GM12878 (cell line): Measurements from ENCODE around the gene YBEY. TPM values are rescaled to one million over a fixed set of nuclear protein-coding genes. Genes with fewer than 3 reads are reported as not detected.

ENCODE experiments used
- ATAC-seq: fragments of 200-7000 bp; cut with Tn5 transposase; 3 replicates; pipeline ENCODE4 v1.9.1; 2020; ENCODE audit warnings: mild to moderate bottlenecking, moderate library complexity
- BruUV-seq: library from RNA; stranded (reverse); fragments of 400-500 nt; replicated peaks from 2 replicates; lab custom pipeline; 2021; lab: Mats Ljungman, UMichigan
- CTCF ChIA-PET: fragments of 300-600 bp; sonication (Branson Sonifier 250); formaldehyde crosslinking; extraction: SDS; loops from one replicate; lab custom pipeline; 2021; ENCODE audit warnings: inconsistent platforms; lab: Yijun Ruan, JAX
- POLR2A ChIA-PET: fragments of 350-600 bp; formaldehyde crosslinking; extraction: SDS; loops from one replicate; lab custom pipeline; 2021; ENCODE audit warnings: inconsistent platforms; lab: Charles Lee
- RAD21 ChIA-PET: fragments of 300-600 bp; sonication (Branson Sonifier 250); formaldehyde crosslinking; loops from one replicate; lab custom pipeline; 2023; ENCODE audit warnings: antibody characterized with exemption; ENCODE audit not compliant: unreplicated experiment; lab: Charles Lee
- SMC1A ChIA-PET: fragments of 300-600 bp; sonication (Branson Sonifier 250); formaldehyde crosslinking; loops from one replicate; lab custom pipeline; 2023; ENCODE audit not compliant: unreplicated experiment, uncharacterized antibody; lab: Charles Lee
- DNase-seq: peaks from one replicate; pipeline ENCODE4 v3.0.0-alpha.2; 2011; ENCODE audit warnings: low read depth, low spot score
- FAIRE-seq: peaks from 3 replicates; lab custom pipeline; 2011; peaks lifted over from hg19 to GRCh38; lab: Jason Lieb, UNC
- H2AFZ ChIP-seq: 2 replicates; pipeline ENCODE4 v1.6.0; 2011; ENCODE audit warnings: low read depth, low read length, control low read depth; ENCODE audit not compliant: control insufficient read depth
- H3K27ac ChIP-seq: 2 replicates; pipeline ENCODE4 v1.5.1; 2011; ENCODE audit warnings: control low read depth; ENCODE audit not compliant: control insufficient read depth, insufficient read depth
- H3K27me3 ChIP-seq, 2 experiments: replicated peaks in 1 of 2; 2 replicates each; pipeline versions ENCODE4 v1.6.0 to v1.6.1; 2011; ENCODE audit warnings: low read length in 1 of 2; ENCODE audit not compliant: control insufficient read depth in 2 of 2, insufficient read depth in 2 of 2
- H3K36me3 ChIP-seq, 2 experiments: 2 replicates each; pipeline ENCODE4 v1.5.1; 2011; ENCODE audit warnings: low read length in 1 of 2; ENCODE audit not compliant: control insufficient read depth in 2 of 2, insufficient read depth in 2 of 2
- H3K4me1 ChIP-seq: 2 replicates; pipeline ENCODE4 v1.6.1; 2011; ENCODE audit warnings: mild to moderate bottlenecking, low read length, moderate library complexity, mixed read lengths; ENCODE audit not compliant: control insufficient read depth, insufficient read depth
- H3K4me2 ChIP-seq: 2 replicates; pipeline ENCODE4 v1.6.0; 2011; ENCODE audit warnings: control low read depth; ENCODE audit not compliant: control insufficient read depth, insufficient read depth
- H3K4me3 ChIP-seq: fragments of 200-600 bp; sonication (generic); 2 replicates; pipeline ENCODE4 v1.5.1; 2016
- H3K79me2 ChIP-seq: 2 replicates; pipeline ENCODE4 v1.6.0; 2011; ENCODE audit warnings: low read length; ENCODE audit not compliant: control insufficient read depth, insufficient read depth
- H3K9ac ChIP-seq: 2 replicates; pipeline ENCODE4 v1.8.0; 2011; ENCODE audit warnings: low read length, control low read depth, mixed read lengths; ENCODE audit not compliant: control insufficient read depth, insufficient read depth
- H3K9me3 ChIP-seq: replicated peaks from 3 replicates; pipeline ENCODE4 v1.5.1; 2011; ENCODE audit warnings: mild to moderate bottlenecking, low read length; ENCODE audit not compliant: control insufficient read depth, insufficient read depth
- H4K20me1 ChIP-seq: 2 replicates; pipeline ENCODE4 v1.6.0; 2011; ENCODE audit not compliant: control insufficient read depth, insufficient read depth
- CBX5 ChIP-seq: sonication (generic); IDR thresholded peaks from 2 replicates; pipeline ENCODE4 v1.6.1; 2016; ENCODE audit warnings: low read depth, moderate library complexity, mild to moderate bottlenecking, inconsistent platforms
- E2F8 ChIP-seq: fragments of 450-650 bp; IDR thresholded peaks from 2 replicates; pipeline ENCODE4 v1.6.1; 2018; ENCODE audit warnings: mild to moderate bottlenecking, low read depth, moderate library complexity; ENCODE audit not compliant: partially characterized antibody
- KLF5 ChIP-seq: fragments of 450-650 bp; IDR thresholded peaks from 2 replicates; pipeline ENCODE4 v1.6.1; 2014; ENCODE audit warnings: mild to moderate bottlenecking; ENCODE audit not compliant: partially characterized antibody
- NKRF ChIP-seq: fragments of 450-650 bp; conservative IDR thresholded peaks from 2 replicates; pipeline ENCODE4 v1.6.1; 2017; ENCODE audit warnings: mild to moderate bottlenecking, moderate library complexity
- PKNOX1 ChIP-seq: fragments of 450-650 bp; IDR thresholded peaks from 2 replicates; pipeline ENCODE4 v1.6.1; 2016; ENCODE audit warnings: mild to moderate bottlenecking
- RAD21 ChIP-seq: IDR thresholded peaks from 2 replicates; pipeline ENCODE4 v1.6.1; 2011; ENCODE audit warnings: mild to moderate bottlenecking, low read depth, low read length, moderate library complexity; ENCODE audit not compliant: insufficient read depth
- SIX5 ChIP-seq: IDR thresholded peaks from 2 replicates; pipeline ENCODE4 v1.6.1; 2011; ENCODE audit warnings: mild to moderate bottlenecking, low read depth, low read length, moderate library complexity; ENCODE audit not compliant: severe bottlenecking
- SKIL ChIP-seq: fragments of 450-650 bp; IDR thresholded peaks from 2 replicates; pipeline ENCODE4 v1.6.1; 2017; ENCODE audit warnings: mild to moderate bottlenecking, low read depth, inconsistent platforms; ENCODE audit not compliant: poor library complexity, severe bottlenecking
- SP1 ChIP-seq: IDR thresholded peaks from one replicate; pipeline ENCODE4 v1.6.1; 2011; ENCODE audit warnings: low read depth, low read length
- ZNF217 ChIP-seq: fragments of 450-650 bp; IDR thresholded peaks from 2 replicates; pipeline ENCODE4 v1.6.1; 2017; ENCODE audit warnings: antibody characterized with exemption, mild to moderate bottlenecking
- WGBS: methylation state at CpG from one replicate; pipeline ENCODE4 v1.1.6; 2016; ENCODE audit warnings: low lambda C conversion rate; ENCODE audit not compliant: insufficient replicate concordance, insufficient coverage; ENCODE audit errors: missing lambda C conversion rate; 5-methylcytosine and 5-hydroxymethylcytosine counted together
- in situ Hi-C: fragments of 300-500 bp; cut with MboI; formaldehyde crosslinking; loops from 9 replicates; pipeline ENCODE4 v1.14.3; 2018; ENCODE audit warnings: mixed read lengths
- intact Hi-C: fragments of 100-400 bp; cut with micrococcal nuclease; formaldehyde crosslinking; loops from one replicate; pipeline ENCODE4 v1.14.2; 2022; ENCODE audit not compliant: unreplicated experiment
- polyA plus RNA-seq, 11 experiments: library from polyadenylated mRNA; depleted of rRNA in 4 of 11; unstranded in 6 of 11; stranded (reverse) in 5 of 11; fragments of >200 nt; fragmentation: Nextera tagmentation in 4 of 11; fragmentation: Illumina TruSeq in 1 of 11; extraction: Ambion mirVana in 4 of 11; extraction: Trizol in 1 of 11; gene quantifications; 1 replicate in 1 of 11; 2 replicates in 10 of 11; pipeline versions ENCODE4 v1.2.1 to v1.2.3, GENCODE V29; 2011 to 2016; ENCODE audit warnings: inconsistent platforms in 2 of 11, missing spikeins in 2 of 11, low read depth in 1 of 11
- total RNA-seq, 4 experiments: library from RNA; depleted of rRNA in 3 of 4; stranded (reverse); fragments of >200 nt in 3 of 4; fragmentation: Illumina TruSeq in 1 of 4; extraction: Trizol in 1 of 4; gene quantifications; 2 replicates each; pipeline versions ENCODE4 v1.2.1 to v1.2.3, GENCODE V29; 2013 to 2021

YBEY gene
- total and polyA plus RNA-seq, 10 of the 15 experiments (the other 5 are each of a cell fraction or from before 2014, with no cell fraction given) = 6.5 to 31.4 (median 18.5) TPM

- TF ChIP-seq SP1 (no peak), ZNF217 (no peak), SIX5 (no peak)
Measured at GRCh38 chr21:46247699-46248421, 38.3 kb upstream of the YBEY start (continued).

GRCh38 chr21:46248422-46248782 lies 37.7 kb upstream of the YBEY start:
- ChIA-PET CTCF (no interaction called here), POLR2A (no interaction called here), RAD21 (no interaction called here)
- in situ Hi-C loops (no loop called here), intact Hi-C loops (no loop called here)
- no peaks in the 10 kb centered on the region for H4K20me1 ChIP-seq
- no peak overlapping the region for H3K4me3 ChIP-seq
- DNase-seq (no peak), FAIRE-seq (no peak)
- H3K27ac ChIP-seq = no peak overlapping the region
- H3K79me2 ChIP-seq = no peaks in the 10 kb centered on the region
- no peaks in the 10 kb centered on the region; the same call in 2 of the 3 replicates for H3K9me3 ChIP-seq
- H3K36me3 ChIP-seq = peaks cover 28 to 67% of the 10 kb centered on the region in 2 experiments
- H2AFZ ChIP-seq = no peak overlapping the region
- WGBS = 88% methylated on average over 1 of the region's 1 CpG
- TF ChIP-seq KLF5 = no peak
- no peak for TF ChIP-seq SKIL
- no peak for TF ChIP-seq NKRF
- TF ChIP-seq PKNOX1 = no peak
- TF ChIP-seq RAD21 = no peak
- TF ChIP-seq E2F8 = no peak
- no peak for TF ChIP-seq CBX5
- TF ChIP-seq ZNF217 = no peak
- TF ChIP-seq, all 136 proteins: peak for 0
- Histone ChIP-seq H3K4me1 (peaks cover 7% of the 10 kb centered on the region), H3K4me2 (no peak overlapping the region), H3K9ac (no peak overlapping the region), H3K27me3 (no peaks in the 10 kb centered on the region; a peak in 1 of 4 replicates)
- SMC1A ChIA-PET = interaction anchor here (1.8 kb wide), 1 partner anchor 12 kb away, joined by 4 read pairs; no protein-coding TSS in a partner anchor
- ATAC-seq = no peak
- no TSS peak for BruUV-seq
